NCI-H146 treated with DMSO at 0.1 percent for 48 hours (cell line): ENCODE measurements around the gene RUNX1.
A peak's percentile ranks its signal among the peaks of the same experiment; 100 is the strongest.
"Not testable (repeated sequence)": the region's sequence is repeated elsewhere in the genome, so short reads cannot be mapped to it uniquely, and the experiment has no call there.

ENCODE experiments used
- DNase-seq: peaks from one replicate; lab custom pipeline; 2025; ENCODE audit not compliant: unreplicated experiment; lab: John Stamatoyannopoulos, UW

The RUNX1 gene

GRCh38 chr21:34813266-34813894 lies 235.7 kb downstream of the RUNX1 start:
- no peak for DNase-seq

GRCh38 chr21:34812504-34813265 lies 236.4 kb downstream of the RUNX1 start:
- peak; percentile 23 for DNase-seq

DNA sequence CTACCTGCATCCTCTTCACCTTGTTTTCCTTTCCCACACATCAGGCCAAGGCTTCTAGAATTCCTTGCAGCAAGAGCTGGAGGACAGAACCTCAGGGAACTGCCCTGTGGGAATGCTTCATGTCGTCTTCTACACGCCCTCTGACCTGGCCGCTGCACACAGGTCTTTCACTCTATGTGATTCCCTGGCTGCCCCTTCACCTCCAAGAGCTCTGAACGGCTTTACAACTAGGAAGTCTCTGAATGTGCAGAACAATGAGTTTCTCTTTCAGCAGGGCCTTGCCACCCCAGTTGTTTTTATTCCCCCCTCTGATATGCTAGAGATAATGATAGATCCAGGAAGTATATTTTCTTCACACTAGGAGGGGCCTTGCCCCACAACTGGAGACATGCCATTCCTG lies 237.7 kb downstream of the RUNX1 start:
- no peak for DNase-seq

GRCh38 chr21:34810786-34811185 lies 238.3 kb downstream of the RUNX1 start:
- DNase-seq, result no peak

- DNase-seq, result no peak
These were observed 239.3 kb downstream of the RUNX1 start for GRCh38 chr21:34809822-34810221.

DNA sequence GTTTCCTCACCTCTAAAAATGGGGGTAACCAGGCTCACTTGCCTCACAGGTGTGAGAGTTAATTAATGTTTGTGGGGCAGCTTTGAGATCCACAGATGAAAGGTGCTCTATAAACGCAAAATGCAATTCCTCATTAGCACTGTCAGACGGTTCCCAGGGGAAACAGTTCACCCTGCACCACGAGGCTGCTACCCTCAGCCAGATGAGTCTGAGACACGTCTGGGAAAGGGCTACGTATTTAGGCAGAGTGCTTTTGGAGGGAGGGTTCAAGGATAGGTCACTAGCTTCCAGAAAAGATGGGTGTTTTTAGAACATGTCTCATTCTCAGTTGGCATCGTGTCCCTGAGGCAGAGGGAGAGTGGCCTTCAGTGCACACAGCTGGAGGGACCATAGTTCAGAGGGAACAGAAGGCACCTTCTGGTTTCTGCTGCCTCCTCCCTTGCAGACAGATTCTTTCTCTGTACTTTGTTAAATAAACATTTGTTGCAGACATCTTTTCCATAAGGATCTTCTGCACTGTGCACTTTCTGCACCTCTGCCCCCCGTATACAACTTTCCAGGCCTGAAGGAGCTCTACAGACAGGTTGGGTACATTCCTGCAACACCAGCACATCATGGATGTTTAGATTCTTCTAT lies 240.4 kb downstream of the RUNX1 start:
- DNase-seq, result no peak

GRCh38 chr21:34807881-34808568 lies 241.1 kb downstream of the RUNX1 start:
- no peak for DNase-seq

DNA sequence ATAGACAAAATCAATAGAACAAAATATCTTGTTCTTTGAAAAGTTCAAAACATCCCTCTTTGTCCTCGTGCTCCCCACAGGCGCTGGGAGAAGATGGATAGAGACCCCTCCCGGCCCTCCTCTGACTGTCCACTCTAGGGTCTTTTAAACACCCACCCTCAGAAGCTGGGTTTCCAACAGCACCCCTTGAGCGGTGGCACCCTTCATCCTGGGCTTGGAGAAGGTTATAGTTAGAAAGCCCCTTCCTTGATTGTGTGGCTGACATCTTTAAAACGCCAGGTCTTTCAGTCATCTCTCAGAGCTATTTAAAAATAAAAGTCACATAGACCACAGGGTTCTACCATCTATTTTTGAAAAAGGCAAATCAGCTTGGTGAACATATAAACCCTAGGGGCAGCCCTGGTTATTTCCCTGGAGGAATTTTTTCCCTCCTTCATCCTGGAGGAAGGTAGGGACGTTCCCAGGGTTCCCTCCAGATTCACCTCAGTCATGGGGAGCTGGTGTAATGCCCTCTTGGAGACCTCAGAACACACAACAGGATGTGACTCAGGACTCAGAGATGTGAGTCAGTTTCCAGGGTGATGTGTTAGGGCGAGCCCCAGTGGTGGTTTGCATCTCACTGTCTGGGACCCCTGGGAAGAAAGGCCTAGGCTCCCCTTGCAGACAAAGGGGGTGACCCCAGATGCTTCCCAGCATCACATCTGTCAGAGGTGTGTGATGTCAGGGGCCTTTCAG lies 241.8 kb downstream of the RUNX1 start:
- DNase-seq, result no peak

DNA sequence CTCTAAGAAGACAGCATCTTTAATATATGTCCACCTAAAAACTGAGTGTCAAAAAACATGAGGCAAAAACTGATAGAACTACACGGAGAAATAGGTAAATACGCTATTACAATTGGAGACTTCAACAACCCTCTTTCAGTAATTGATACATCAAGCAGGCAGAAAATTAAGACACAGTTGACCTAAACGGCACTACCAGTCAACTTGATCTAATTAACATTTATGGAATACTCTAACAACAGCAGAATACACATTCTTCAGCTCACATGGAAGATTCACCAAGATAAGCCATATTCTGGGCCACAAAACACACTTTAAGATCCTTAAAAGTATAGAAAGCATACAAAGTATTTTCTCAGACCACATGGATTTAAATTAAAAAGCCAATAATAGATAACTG lies 242.7 kb downstream of the RUNX1 start:
- no peak for DNase-seq

- DNase-seq, result no peak
These were observed 243.9 kb downstream of the RUNX1 start for GRCh38 chr21:34805157-34805556.

- DNase-seq, result not testable (repeated sequence)
These were observed 244.5 kb downstream of the RUNX1 start for GRCh38 chr21:34804584-34804983.

DNA sequence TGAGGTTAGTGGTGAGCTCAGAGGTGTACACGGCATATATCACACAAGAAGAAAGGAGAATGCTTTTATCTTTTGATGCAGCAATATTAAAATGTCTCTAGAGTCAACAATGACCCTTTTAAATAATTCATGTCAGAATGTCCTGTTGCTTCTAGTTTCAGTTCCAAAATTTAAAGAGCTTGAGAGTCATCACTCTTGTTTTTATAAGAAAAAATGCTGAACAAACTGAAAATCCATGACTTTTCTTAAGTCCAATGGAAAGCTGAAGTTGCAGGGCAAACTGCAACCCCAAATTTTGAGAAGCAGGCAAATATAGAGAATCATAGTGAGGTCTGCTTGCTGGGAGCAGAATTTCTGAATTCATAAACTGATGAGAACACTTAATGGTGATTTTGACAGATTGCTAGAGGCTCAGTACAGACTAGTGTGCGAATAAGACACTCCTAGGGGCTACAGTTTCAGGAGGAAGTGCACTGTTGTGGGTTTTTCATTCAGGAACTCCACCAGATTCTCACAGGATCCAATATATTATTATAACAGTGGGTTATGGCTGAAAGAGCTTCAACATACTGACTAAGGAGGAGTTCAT lies 245.2 kb downstream of the RUNX1 start:
- no peak for DNase-seq

DNA sequence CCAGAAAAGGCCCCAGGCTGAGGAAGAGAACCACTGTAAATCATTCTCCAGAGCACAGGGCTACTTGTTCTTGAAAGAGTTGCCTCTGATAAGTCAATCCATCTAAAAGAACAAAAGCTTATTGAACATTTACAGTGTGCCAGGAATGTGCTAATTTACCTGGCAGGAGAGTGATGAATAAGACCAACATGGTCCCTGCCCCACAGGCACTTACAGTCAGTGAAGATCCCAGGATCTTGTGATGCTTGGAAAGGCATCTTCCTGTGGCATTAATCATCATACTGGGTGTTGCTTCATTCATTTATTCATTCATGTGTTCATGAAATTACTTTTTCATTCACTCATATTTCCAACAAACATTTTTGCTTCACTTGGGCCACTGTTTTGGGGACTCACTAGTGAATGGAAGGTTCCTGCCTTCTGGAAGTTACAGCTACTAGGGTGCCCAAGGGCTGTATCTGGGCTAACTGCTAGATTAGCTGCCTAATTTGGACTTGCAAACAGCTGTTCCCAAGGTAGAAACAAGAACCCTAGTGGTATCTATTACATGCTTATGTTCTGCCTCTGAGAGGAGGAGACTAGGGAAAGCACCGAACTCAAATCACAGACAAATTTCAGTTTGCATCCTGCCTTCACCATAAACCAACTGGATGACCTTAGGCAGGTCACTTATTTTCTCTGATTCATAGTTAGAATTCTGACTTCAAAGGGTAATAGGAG lies 246.8 kb downstream of the RUNX1 start:
- DNase-seq, result no peak

DNA sequence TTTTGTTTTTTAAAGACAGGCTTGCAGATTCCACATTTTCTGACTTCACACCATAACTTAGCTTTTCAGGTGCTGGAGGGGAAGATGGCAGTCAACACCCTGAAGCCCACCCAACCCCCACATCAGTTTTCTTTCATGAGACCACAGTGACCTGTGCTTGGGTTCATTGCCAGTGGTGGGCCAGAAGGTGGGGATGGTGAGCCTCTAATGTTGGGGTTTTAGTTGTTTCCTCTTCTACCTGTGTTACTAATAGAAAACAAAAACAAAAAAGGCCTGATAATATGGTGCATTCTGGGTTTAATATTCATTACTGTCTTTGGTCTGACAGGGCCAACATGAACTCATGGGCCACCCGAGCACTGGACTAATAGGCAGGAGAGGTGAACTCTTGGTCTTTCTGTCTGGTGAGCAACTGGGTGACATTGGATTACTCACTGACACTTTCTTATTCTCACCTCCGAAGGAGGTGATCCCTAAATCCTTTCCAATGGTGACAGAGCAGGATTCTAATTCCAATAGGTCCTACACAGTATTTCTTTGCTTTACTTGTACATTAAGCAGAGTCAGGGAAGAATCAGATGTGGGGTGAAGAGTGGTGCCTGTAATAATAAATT lies 247.5 kb downstream of the RUNX1 start:
- no peak for DNase-seq

- no peak for DNase-seq
These were observed 248.1 kb downstream of the RUNX1 start for GRCh38 chr21:34800797-34801518.

DNA sequence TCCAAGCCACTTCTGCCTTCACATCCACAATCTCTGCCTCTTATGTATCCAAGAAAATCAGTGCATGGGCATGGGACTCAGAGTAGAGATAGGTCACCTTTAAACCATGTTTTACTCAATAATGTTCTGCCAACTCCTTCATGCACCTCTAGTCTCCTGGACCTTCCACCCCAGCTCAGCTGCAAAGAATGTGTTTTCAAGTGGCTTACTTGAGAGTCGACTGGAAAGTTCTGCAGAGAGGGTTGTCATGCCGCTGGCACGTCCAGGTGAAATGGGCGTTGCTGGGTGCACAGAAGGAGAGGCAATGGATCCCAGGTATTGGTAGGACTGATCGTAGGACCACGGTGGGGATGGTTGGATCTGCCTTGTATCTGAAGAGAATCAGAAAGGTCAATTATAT lies 250.0 kb downstream of the RUNX1 start:
- no peak for DNase-seq

- DNase-seq, result no peak
These were observed 251.1 kb downstream of the RUNX1 start for GRCh38 chr21:34797921-34798535.

GRCh38 chr21:34797201-34797525 lies 251.9 kb downstream of the RUNX1 start:
- DNase-seq, result no peak
